Stimulated activated CD8-positive, alpha-beta memory T cell treated with anti-CD3 and anti-CD28 coated beads, Interleukin-4, amount 100 ng/mL, for 1 hour (primary cell): Measurements from ENCODE around the gene TNRC6C.
"Not testable (repeated sequence)": the region's sequence is repeated elsewhere in the genome, so short reads cannot be mapped to it uniquely, and the experiment has no call there.

Experiments
- DNase-seq, 2 donors: peaks; one replicate each; pipeline ENCODE4 v3.0.0-alpha.2; 2020; ENCODE audit warnings: low read depth in 2 of 2, low spot score in 1 of 2

The TNRC6C gene

GRCh38 chr17:77929871-77930436, 28.5 kb upstream of the TNRC6C start:
- DNase-seq = no peak

- DNase-seq = no peak
Measured at GRCh38 chr17:77930780-77931768, 27.4 kb upstream of the TNRC6C start.

- DNase-seq = no peak
Measured at GRCh38 chr17:77933777-77934398, 24.6 kb upstream of the TNRC6C start.

- DNase-seq = no peak
Measured at GRCh38 chr17:77935121-77935571, 23.4 kb upstream of the TNRC6C start.

- not testable (repeated sequence) for DNase-seq
Measured at GRCh38 chr17:77935744-77936143, 22.8 kb upstream of the TNRC6C start.

GRCh38 chr17:77936881-77937280, 21.6 kb upstream of the TNRC6C start:
- no peak for DNase-seq

GRCh38 chr17:77941004-77941403, 17.5 kb upstream of the TNRC6C start:
- no peak for DNase-seq

GRCh38 chr17:77942112-77942988, 16.2 kb upstream of the TNRC6C start:
- no peak for DNase-seq

GRCh38 chr17:77943971-77944370, 14.5 kb upstream of the TNRC6C start:
- DNase-seq = no peak

- DNase-seq = no peak
Measured at GRCh38 chr17:77944390-77945222, 13.9 kb upstream of the TNRC6C start.

- DNase-seq = no peak
Measured at GRCh38 chr17:77946900-77947645, 11.4 kb upstream of the TNRC6C start.

GRCh38 chr17:77948690-77949114, 9.8 kb upstream of the TNRC6C start:
- DNase-seq = no peak

GRCh38 chr17:77951123-77951522, 7.4 kb upstream of the TNRC6C start:
- no peak for DNase-seq

- DNase-seq = no peak
Measured at GRCh38 chr17:77952368-77952767, 6.1 kb upstream of the TNRC6C start.

GRCh38 chr17:77957235-77957856, 1.2 kb upstream of the TNRC6C start:
- DNase-seq = no peak

- no peak for DNase-seq
Measured at GRCh38 chr17:77958716-77959125, 218 bp downstream of the TNRC6C start.

GRCh38 chr17:77959126-77959925, 823 bp downstream of the TNRC6C start:
- DNase-seq = no peak

- DNase-seq = no peak
Measured at GRCh38 chr17:77959926-77960521, 1.5 kb downstream of the TNRC6C start.
